NCI-H345 (cell line): Measurements from ENCODE around the gene RXRG.

ENCODE experiments used
- DNase-seq: peaks from one replicate; lab custom pipeline; 2025; lab: John Stamatoyannopoulos, UW

Gene RXRG

GRCh38 chr1:165369255-165369848 is 75.6 kb downstream of the RXRG start:
- peak; percentile 43 for DNase-seq

DNA sequence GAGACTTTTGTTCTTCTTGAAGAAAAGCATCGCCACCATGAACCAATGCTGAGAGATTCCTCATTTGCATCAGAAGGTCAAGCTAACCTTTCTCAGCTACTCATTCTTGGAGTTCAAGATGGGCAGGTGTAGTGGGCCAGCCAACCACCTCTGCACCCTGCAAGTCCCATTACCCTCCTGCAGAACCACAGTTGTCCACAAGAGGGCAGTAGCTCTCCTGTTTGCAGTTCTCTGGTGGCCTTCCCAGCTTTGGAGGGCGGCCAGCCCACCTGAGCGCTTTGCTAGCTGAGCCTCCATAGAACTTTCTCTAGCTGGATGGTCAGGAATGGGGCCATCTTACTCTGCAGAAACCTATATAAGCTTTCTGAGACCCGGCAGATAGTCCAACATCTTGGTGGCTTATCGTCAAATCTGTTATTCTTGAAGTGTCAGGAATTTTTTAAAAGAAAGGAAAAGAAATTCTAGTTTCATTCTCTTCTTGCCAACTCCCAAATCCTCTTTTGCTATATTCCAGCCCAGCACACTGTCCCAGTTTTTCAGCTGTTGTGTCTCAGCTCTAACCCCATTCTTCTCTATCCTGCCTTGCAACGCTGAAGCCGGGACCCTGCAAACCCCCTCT is 77.4 kb downstream of the RXRG start:
- peak; percentile 77 for DNase-seq

DNA sequence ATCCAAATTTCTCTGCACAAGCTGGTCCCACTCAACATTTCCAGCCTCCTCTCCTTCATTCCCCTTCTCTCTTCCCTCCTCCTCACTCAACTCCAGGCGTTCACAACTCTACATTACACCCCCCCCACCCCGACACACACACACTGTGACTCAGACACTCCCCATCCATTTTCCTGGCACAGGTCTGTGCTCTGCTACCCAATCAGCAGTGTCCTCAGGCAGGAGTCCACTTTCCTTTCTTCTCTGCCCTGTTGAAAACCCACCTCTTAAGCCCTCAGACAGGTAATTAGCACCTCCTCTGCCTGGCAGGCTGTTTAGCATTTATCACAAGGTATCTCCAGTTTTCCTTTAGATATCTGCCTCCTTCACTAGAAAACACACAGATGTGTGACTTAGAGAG is 79.6 kb downstream of the RXRG start:
- DNase-seq = peak; percentile 2

DNA sequence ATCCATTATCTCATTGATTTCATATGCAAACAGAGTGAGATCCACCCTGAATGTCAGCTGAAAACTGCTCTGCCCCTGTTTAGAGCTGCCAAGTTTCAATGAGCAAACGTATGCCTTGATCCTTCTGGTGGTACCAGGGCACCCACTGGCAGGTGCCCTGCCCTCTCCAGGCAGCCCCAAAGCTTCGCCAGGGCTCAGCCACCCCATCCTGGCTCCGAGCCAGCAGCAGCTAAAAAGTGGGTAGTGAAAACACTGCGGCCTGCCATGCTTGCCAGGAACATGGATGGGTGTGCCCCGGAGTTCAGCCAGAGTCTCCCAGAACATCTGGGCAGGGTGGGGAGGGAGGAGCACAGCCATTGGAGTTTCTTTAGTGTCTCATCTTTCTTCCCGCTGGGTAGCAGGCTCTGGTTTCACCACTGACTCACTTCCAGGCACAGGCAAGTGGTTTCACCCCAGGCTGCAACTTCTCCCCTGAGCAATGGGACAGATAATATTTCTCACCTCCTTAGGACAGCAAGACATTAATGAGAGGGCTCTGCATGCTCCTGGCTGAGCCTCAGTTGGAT is 80.3 kb downstream of the RXRG start:
- DNase-seq = peak; percentile 59

- no peak for DNase-seq
These were observed 88.0 kb downstream of the RXRG start for GRCh38 chr1:165356876-165357275.

- no peak for DNase-seq
These were observed 88.7 kb downstream of the RXRG start, which contains the start of gene LMX1A for GRCh38 chr1:165355977-165356811. Gene LMX1A (minus strand): TSS chr1:165356715. CDS start chr1:165355559, 1,156 bp downstream.

DNA sequence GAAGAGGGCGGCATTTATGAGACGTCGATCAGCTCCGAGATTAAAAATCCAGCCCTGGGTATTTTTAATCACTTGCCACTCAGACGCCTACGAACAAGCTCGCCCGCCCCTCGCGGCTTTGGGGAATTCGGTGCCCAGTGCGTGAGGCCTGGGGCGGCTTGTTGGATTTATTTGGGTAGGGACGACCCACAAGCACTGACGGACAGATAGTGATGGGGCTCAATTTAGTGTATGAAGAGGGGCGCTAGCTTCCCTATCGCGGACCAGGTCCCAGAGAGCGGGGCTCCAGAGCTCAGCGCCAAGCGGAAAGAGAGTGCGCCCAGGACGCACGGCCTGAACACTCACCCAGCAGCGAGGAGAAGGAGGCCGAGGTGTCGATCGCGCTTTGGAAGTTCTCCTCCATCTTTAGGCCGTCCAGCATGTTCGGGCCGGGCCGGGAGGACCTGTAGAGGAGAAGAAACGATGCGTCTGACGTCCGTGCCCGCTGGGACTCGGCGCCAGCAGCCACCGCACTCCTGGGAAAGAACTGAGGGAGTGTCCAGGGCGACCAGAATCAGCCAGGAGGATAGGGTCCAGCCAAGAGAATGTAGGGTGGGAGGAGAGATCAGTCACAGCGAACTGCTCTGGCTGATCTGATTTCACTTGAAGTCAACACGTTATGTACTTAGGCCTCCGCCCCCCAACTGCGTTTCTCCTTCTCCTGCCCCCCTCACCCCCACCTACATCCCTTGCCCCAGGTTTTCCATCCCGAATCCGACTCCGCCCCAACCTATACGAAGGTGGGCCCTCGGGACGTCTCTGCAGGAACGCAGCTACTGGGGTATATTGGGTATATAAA is 89.6 kb downstream of the RXRG start:
- DNase-seq = no peak

DNA sequence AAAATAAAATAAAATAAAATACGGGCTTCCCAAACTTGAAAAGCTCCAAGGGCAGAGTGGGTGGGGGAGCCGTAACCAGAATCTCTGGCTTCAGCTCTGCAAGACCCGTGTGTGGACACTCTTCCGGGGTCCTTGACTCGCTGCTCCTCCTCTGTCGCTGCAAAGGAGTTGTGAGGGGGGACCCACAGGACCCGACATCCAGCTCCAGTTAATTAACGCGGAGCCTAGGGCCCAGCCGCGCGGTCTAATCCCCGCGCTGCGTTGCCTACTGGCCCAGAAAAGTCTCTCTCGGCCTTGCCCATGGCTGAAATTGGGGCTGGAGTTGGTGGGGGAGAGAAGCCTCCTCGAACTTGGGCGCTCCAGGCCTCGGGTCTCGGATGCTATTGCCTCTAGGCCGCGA is 90.2 kb downstream of the RXRG start:
- DNase-seq = no peak

DNA sequence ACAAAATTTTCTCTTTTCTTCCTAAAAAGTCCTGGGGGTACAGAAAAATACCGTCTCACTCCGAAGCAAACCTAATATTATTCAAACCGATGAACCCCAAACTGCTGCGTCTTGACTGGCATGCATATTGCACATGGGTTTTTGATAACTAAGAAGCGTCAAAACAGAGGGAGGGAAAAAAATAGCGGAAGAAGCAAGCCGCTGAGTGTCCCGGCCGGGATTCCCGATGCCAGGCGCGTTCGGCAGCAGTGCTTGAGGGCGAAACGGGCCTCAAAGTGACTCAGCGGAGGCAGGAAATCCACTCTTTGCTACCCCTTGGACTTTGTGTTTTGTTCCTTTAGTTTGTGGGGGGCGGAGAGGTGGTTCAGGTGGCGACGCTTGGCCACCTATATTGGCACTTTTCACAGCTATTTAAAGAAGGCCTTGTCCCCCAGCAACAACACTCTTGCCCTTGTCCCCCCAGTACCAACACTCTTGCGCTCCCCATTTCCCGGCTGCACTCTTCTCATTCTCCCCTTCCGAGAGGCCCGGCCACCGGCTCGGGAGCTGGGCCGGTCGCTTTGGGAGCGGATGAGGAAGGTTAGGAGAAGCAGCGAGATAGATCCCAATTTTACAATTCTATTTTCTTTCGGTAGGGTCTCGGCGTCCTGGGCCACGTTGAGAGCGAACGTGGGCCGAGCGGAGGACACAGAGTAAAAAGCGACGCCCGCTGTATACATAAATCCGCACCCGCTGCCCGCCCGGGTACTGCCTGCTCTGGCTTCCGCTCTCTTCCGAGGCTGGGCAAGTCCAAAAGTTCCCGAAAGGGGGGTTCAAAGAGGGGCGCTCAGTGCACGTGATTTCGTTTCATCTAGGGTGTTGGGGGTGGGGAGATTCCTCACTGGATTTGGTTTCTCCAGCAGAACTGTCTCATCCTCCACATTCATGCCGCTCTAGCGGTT is 90.9 kb downstream of the RXRG start:
- no peak for DNase-seq

- no peak for DNase-seq
These were observed 92.3 kb downstream of the RXRG start for GRCh38 chr1:165352442-165353293.

- DNase-seq = no peak
These were observed 93.0 kb downstream of the RXRG start for GRCh38 chr1:165351863-165352441.
